Stimulated activated CD8-positive, alpha-beta memory T cell treated with anti-CD3 and anti-CD28 coated beads, Interleukin-15, amount 100 ng/mL, for 48 hours (primary cell): Measurements from ENCODE around the gene EYS.

Source experiments
- DNase-seq, 2 donors: peaks; one replicate each; pipeline ENCODE4 v3.0.0-alpha.2; 2020; ENCODE audit warnings: low read depth in 2 of 2

EYS gene

DNA sequence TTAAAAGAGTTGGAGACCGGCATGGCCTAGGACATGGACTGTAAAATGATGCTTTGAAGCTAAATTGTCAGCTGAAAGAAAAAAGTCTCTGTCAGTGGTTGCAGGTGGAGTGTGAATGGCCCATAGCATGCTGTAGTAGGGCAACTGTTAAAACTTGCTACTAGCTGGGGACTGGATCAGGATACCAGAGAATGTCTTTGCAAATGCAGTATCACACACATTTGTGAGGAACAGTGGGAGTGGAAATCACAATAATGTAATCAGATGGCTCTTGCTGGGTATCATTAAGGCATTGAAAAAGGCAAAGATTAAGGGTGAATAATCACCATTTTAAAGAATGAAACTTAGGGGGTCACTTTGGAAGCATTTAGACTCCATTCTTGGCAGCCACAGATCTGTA lies 737.9 kb downstream of the EYS start:
- no peak for DNase-seq

DNA sequence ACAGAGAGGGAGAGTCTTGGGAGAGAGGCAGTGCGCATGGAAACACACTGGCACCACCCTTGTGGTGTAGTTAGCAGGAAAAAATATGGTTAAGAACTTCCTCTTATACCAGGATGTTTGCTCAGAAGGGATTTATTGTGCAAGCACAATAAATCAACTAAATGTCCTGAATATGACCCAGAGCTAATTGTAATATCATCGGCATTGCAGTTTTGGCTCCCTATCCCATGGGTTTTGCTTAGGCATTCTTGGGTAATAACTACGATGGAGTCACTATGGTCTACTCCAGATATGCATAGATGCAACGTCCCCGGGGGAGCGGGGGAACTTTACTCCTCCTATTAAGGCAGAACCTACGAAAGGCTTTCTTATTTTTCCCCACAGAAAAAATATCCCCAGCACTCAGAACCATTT lies 751.6 kb downstream of the EYS start:
- no peak for DNase-seq

DNA sequence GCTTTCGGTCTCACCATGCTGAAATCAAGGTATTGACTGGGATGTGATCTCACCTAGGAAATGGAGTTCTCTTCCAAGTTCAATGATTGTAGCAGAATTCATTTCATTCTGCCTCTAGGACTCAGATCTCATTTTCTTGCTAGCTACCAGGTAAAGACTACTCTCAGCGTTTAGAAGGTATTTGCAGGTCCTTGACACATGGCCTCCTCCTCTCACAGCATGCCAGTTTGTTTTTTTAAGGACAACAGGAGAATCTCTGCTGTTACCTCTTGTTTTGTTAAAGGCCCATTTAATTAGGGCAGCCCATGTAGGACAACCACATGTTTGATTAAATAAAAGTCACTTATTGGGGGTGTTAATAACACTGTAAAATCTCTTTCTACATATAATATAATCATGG lies 757.8 kb downstream of the EYS start:
- DNase-seq: no peak

DNA sequence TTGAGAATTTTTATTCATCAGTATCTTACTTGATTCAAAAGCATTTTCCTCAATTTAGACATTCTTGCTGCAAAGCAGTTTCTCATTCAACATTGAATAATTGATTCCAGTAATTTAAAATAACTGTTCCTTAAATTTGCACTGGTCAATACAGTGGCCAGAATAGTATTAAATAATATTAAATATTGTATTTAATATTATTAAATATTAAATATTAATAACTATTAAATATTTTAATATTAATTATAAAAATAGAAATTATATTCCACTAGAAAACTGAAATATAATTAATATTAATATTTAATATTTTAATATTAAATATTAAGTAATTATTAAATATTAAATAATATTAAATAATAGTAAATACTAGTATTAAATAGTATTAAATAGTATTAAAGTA lies 758.8 kb downstream of the EYS start:
- no peak for DNase-seq

DNA sequence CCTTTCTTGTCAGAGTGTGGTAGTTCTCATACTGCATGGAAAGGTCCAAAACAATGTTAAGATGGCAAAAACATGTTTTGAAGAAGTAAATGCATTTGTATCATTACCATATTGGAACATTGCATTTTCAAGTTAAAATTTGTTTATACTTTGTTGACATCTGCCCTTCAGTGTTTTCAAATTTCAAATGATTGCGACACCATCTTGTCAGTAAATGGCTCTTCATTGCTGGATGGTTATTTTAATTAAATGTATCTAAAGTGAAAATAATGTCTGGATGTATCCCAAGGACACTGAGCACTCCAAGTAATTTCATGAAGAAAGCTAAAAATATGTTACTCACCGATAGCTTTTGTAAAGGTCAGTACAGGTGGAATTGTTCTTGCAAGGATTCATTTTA lies 761.6 kb downstream of the EYS start:
- DNase-seq: no peak

DNA sequence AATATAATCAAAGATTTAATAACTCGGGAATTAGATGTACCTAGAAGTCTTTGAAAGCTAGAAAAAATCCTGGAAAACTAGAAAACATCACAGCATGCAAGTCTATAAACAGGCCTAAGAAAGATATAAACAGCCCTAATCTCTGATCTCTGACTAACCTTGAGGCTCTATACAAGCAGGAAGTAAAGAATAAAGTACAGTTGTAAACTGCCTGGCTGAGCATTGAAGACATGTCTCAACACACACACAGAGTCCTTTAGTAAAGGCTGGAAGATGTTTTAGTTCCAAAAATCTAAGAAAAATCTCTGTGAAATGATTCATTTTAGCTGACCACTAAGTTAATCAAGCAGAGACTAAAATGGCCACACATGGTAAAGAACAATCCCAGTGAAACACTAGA lies 774.5 kb downstream of the EYS start:
- DNase-seq: no peak

DNA sequence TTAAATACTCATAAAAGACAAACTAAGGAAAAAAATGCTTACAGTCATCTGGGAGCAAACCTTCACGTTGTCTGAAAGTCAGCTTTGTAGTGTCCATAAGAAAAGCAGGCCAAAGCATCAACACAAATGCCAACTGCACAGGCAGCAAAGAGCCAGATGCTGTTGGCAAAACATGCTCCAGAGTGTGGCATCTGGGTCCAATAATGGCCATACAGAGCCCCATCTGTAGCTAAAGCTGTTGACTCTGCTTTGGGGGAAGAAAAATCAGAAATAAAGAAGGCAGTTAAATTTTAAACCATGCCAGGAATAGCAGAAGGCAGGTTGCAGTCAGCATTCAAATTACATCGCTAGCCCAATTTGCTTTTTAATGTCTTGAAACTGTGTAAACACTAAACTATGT lies 776.3 kb downstream of the EYS start:
- no peak for DNase-seq

DNA sequence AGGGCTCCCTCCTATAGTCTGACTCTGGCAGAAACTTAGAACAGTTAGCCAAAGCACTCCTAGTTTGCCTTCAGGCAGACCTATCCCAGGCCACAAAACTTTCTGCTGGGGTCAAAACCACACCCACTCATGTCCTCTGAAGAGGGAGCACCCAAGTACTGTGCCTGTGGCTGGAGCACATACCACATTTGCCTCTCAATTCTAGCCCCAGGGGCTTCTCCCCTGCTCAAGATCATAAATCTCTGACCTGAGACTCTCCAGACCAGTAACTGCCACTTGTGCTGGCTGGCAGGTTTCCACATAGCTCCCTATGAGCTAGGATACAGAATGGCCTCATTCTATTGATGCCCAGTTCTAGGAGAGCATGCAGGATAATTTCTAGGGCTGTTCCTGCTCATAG lies 781.0 kb downstream of the EYS start:
- DNase-seq: no peak

DNA sequence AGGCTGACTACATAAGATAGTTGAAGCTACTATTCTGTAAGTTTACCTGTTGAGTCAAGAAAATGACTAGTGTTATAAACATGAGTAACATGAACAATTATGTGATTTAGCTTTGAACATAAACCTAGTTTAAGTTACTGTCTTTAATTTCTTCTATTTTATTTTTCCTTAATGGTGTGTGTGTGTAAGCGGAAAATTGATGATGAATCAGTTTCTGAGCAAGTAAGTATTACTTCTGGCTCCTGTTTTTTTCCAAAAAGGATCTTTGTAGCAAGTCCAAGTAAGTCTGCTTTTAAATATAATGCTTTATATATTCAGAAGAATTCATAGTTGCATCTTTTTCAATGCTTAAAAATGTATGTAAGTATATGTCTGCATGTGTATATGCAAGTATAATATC lies 786.8 kb downstream of the EYS start:
- DNase-seq: no peak

DNA sequence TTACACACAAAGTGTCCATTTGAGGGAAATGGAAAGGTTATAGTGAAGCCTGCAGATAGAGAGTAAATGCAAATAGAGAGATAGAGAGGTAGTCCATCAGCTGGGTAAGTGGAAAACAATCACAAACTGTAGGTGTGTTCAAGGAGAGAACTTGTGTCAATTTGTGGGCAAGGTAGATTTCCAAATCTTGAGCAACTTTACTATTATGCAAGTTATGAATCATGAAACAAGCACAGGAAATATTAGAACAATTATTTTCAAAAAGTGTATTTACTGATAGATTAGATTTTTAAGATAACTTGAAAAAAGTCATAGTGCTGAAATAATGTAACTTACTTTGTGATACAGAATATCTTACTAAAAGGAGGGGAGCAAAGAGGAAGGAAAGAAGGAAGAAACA lies 792.9 kb downstream of the EYS start:
- DNase-seq: no peak

DNA sequence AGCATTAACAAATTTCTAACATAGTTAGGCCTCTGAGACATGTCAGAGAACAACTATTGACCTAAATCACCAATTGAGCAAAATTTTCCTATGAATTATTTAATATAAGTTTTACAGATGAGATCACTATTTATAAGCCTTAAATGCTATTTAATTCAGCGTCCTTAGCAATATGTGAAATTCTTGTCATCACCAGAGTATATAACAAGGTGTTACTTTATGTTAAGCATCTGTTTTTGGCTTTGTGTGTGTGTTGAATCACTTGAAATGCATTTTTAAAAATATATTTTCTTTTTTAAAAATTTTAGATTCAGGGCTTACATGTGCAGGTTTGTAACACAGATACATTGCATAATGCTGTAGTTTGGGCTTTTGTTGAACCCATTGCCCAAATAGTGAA lies 794.1 kb downstream of the EYS start:
- no peak for DNase-seq

DNA sequence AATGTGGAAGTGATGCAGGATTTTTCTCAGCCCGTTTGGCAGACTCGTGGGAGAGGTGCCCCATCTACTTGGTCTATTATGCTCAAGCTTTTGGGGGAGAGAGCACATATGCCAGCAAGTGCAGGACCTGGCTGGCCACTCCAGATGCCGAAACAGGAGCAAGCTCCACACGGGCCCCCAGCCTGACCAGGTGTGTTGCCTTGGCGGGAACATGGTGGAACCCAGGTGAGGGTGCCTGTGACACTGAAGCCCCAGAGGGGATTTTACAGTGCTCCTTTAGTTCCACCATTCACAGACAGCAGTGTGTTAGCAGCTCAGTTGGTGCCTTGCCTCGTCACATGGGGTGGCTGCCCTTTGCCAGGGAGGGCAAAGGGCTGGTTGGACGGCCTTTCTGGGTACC lies 798.9 kb downstream of the EYS start:
- no peak for DNase-seq

DNA sequence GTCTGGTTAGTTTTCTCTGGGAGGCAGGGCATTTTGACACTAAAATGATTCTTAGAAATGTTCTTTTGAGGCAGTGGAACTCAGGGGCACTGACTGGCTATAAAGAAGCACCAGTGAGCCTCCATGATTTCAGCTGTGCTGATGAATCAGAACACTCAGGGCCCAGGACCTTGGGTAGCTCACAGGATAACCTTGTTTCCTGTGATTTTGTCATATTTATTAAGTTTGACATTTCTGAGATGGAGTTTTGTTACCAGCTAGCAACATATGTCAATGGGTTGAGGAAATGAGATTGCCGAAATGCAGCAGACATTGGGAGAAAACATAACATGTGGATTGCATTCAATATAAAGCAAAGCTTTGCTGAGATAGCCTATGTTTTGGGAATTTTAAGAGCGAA lies 802.4 kb downstream of the EYS start:
- no peak for DNase-seq

DNA sequence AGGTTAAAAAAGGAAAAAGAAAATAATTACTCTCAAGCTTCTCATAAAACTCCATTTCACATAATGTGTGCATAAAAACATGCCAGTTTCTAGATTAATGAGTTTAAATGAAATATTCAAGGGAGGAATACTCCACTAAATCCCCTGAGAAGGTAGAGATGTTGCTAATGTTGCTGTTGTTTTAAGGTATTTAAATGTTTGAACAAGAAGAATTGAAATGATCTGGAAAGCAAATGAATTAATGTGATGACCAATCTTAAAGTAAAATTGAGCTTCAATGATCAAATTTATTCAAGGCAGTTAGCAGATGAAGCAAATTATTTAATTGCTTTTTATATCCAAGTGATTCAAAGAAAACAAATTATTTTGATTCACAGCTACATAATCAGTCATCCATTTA lies 804.4 kb downstream of the EYS start:
- DNase-seq: no peak

DNA sequence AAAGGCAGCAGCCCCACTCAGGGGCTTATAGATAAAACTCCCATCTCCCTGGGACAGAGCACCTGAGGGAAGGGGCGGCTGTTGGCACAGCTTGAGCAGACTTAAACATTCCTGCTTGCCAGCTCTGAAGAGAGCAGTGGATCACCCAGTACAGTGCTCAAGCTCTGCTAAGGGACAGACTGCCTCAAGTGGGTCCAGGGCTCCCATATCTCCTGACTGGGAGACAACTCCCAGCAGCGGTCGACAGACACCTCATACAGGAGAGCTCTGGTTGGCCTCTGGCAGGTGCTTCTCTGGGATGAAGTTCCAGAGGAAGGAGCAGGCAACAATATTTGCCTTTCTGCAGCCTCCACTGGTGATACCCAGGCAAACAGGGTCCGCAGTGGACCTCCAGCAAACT lies 810.1 kb downstream of the EYS start:
- no peak for DNase-seq

DNA sequence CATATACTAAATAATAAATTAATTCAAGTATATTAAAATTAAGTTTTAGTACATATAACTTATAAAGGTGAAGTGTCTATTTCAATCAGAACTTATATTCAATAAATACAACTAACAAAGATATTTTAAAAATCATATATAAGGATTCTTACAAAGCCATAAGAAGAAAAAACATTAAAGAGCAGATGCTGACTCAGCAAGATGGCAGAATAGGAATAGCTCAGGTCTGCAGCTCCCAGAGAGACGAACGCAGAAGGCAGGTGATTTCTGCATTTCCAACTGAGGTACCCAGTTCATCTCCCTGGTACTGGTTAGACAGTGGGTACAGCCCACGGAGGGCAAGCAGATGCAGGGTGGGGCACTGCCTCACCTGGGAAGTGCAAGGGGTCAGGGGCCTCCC lies 811.1 kb downstream of the EYS start:
- no peak for DNase-seq

DNA sequence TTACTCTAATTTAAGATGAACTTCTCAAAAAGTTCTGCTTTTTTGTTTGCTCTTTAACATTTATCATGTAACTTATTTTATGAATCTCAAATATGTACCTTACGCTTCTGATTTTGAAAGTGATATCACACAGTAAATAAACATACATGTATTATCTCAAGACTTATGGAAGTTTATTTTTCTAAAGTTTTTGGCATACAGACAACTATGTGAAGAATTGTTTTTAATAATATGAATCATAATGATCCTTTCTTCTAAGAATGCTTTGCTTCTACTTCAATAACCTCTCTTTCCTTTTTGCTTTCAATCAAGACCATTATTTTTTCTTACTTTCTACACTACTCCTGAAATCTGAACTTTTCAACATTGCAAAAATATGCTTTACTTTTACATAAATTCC lies 816.4 kb downstream of the EYS start:
- no peak for DNase-seq

DNA sequence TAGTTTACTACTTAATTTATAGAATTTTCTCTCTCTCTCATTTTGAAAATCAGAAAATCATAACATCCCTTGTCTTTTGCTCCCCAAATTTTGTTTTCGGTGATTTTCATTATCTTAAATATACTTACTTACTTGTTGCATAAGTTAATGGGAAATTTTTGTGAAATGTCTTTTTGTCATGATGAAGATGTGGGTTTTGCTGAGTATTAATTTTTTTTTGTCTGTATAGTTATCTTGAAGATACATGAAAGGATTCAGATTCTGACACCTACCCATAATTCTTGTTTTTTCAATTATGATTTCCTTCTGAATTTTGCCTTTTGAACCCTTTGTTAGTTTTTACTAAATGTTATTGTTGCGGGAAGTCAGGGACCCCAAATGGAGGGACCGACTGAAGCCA lies 817.9 kb downstream of the EYS start:
- DNase-seq: no peak

DNA sequence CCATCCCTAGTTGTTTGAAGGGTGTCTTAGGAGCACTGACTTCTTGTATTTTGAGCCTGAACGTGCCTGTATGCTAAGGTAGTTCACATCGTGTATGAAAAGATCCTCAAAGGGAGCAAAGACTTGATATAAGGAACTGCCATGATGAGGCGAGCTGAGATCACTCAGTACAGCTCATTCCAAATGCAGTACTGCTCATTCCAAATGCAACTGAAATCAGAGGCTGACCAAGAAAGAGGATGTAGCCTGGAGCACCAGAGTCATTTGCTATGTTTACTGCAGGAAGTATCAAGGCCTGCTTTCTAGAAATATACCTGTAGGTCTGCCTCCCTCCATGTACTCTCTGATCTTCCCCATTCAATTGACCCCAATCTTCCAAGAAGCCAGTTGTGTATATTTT lies 832.2 kb downstream of the EYS start:
- no peak for DNase-seq

DNA sequence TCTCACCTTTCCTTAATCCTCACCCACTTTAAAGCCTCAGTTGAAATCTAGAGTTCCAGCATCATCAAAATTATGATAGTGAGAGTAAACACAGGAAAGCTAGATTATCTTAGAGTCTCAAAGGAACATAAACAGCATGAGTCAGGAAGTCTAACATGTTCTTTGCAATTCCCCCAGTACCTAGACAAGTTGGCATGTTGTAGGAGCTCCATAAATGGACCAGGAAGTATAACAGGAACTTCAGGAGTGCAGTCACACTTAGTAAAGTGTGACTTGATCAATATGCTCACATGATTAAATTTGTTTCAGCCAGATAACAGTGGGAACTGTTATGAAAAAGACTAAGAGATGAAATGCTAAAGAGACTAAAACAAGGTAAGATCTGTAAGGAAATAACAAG lies 834.4 kb downstream of the EYS start:
- no peak for DNase-seq

DNA sequence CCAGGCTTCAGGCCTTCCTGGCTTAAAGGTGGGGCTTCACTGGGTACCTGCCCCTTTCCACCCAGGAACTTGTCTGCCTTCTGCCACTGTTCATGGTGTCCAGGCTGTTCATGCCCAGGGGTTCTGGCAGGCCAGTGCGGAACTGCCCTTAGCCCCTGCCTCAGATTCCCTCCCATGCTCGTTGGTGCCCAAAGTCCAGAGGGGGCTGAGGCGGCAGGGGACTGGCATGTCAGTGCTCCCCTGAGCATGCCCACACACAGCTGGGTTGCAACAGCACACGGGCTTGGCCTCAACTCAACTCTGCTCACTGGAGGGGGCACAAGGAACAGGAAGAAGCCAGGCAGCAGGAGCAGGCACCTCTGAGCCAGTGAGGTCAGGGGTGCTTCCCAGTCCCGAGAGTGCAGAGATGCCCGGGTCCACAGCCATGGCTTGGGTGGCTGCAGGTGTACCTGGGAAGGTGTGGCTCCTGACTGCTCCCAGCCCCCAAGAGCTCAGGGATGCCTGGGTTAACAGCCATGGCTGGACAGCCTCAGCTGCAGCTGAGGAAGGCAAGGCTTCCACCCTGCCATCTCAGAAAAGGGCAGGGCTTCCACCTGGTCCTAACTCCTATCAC lies 845.9 kb downstream of the EYS start:
- no peak for DNase-seq

DNA sequence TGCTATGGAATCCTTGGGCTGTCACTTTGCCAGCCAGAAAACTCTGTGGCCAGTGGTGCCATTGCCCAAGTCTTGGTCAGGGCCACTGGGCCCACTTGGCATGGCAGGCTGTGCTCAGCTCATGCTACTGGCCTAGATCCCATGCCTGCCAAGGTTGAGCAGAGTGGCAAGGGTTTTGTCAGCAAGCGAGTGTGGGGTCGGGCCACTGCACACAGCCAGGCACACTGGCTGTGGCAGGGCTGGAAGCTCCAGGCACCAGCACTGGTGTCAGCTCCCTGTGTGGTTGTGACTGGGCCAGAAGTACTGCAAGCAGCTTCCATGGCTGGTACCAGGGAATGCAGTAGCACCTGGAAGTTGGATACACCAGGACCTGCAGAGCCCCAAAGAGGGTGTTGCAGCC lies 846.8 kb downstream of the EYS start:
- no peak for DNase-seq

DNA sequence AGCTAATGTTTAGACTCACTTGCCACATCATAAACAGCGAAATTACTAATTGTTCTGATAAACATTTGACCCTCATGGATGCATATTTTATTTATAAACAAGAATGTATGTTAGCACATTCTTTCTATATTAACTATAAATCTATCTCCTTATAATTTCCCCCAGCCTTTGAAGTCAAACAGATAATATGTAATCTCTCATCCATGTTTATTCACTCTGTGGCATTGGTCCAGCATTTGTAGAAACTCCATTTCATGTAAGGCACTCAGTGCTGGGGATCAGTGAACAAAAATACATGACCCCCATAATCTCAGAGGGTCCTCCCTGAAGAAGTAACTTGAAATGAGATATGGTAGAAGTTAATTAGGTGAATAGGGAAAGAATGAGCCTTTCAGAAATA lies 856.9 kb downstream of the EYS start:
- no peak for DNase-seq

DNA sequence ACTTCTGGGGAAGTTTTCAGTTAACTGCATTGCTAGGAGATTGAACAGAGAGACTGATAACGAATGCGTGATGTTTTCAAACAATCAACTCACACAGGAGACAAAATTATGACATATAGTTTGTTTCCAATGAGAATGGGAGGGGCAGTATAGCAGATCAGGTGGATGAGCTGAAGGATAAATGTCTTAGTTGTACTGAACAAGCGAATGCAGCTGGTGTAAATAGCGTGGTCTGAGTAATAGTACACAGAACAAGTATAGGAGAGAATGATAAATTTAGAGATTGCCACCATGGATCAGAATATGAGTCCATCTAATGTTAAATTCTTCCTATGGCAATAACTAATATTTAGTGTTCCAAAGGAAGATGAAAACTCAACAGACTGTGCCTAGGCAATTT lies 858.6 kb downstream of the EYS start:
- DNase-seq: no peak

DNA sequence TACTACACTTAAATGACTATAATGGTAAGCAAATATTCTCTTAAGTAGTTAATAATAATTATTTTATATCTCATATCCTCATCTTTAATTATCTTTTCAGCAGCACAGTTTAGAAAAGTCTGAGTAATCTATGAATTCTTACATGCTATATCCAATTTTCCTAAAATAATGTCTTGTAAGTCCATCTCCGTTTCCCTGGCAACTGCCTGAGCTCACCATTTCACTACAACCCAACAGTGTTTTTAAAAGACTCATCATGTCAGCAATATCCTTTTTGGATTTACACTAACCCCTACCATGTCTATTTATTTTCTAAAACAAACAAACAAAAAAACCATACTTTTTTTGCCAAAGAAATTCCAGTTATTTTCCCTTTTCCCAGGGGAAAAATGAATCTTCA lies 859.6 kb downstream of the EYS start:
- no peak for DNase-seq
